ENCODE measurements around the gene CACNB2.

The CACNB2 gene

GRCh38 chr10:18140149-18140956 lies at the start of gene CACNB2:
CACNB2 (plus strand) TSS chr10:18140424.
- peak; percentile 60 for DNase-seq (ENCODE audit: low spot score)

- no peak for DNase-seq (ENCODE audit: low spot score)
Measured at GRCh38 chr10:18094332-18094731, 45.9 kb upstream of the CACNB2 start.

DNA sequence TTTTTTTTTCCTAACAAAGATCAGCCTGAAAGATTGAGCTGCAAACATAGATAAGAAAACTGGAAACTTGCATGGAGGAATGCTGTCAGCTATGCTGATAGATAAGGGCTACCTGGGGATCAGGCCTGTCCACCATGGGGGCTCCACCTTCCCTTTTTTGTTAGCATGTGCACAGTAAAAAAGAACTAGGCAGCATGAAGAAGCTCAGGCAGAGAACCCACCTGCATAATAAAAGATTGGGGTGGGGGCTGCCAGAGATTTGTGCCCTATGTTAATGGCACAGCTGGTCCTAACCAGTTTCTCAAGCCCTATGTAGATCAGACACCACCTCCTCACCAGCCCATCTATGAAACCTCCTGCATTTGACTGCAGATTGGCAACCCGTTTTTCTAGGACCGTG lies 45.4 kb upstream of the CACNB2 start:
- no peak for DNase-seq (ENCODE audit: low spot score)

GRCh38 chr10:18097524-18097923 lies 42.7 kb upstream of the CACNB2 start:
- no peak for DNase-seq (ENCODE audit: low spot score)

GRCh38 chr10:18098201-18098600 lies 42.0 kb upstream of the CACNB2 start:
- DNase-seq (ENCODE audit: low spot score): no peak

DNA sequence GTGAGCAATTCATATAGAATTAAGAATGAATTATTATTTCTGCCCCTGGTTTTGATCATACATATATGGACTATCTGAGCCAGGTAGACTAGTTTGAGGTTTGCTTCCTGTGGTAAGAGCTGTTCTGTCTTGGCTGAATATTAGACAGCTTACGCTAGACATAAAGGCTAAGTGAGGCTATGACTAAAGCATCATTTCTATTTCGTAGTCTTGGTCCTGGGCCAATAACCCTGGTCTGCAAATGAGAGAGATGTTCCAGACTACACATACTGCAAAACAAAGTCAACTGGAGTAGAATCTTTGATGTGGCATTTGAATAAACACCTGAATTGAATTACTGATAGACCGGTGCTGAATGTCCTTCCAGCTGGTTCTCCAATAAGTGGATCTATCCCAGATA lies 40.8 kb upstream of the CACNB2 start:
- DNase-seq (ENCODE audit: low spot score): no peak

DNA sequence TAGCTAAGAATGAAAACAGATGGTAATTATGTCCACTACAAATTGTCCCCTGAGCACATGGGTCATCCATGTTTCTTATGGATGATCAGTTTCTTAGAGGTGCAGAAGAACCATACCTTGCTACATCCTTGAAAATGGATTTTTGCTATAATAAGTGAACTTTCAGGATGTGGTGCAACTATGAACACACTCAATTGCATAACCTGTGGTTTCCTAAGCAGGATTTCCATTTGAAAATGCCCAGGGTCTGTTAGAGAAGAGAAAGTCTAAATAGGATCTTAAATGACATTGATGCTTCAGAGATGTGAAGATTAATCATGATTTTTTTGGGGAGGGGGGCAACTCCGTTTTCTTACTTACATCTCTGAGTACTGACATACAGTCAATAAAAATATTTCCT lies 39.6 kb upstream of the CACNB2 start:
- DNase-seq (ENCODE audit: low spot score): no peak

DNA sequence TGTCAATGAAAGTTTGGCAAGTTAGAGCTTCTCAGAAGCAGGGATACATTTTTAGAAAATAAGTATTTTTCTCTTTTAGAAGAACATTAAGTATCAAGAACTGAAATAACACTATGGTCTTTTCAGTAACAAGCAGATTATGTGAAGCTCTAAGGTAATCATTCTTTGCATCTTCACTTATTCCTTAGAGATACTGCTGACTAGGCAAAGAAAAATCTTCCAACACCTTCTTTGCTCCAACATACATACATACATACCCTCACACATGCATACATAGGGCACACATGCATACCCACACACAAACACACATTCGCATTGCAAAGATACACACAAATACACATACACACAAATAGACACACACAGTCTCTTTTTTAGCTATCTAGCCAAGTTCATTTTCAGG lies 37.8 kb upstream of the CACNB2 start:
- no peak for DNase-seq (ENCODE audit: low spot score)

- peak; percentile 47 for DNase-seq (ENCODE audit: low spot score)
Measured at GRCh38 chr10:18104223-18104872, 35.9 kb upstream of the CACNB2 start.

GRCh38 chr10:18109341-18109870 lies 30.8 kb upstream of the CACNB2 start:
- no peak for DNase-seq (ENCODE audit: low spot score)

GRCh38 chr10:18113881-18114280 lies 26.3 kb upstream of the CACNB2 start:
- DNase-seq (ENCODE audit: low spot score): no peak

DNA sequence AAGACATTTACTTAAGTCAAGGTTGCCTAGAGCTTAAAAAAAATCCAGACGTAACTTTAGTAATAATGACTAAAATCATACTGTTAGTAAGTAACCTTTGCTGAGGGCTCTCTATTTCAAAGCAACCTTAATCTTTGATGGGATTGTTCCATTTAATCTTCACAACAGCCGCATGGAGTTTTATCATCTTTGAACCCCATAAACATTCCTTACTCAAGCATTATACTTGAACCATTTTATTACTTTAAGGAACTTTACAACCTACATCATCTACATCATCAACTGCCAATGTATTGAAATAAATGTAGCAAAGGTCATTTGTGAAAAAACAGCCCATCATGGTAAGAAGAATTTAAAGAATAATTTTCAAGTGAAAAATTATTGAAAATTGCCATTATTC lies 22.9 kb upstream of the CACNB2 start:
- no peak for DNase-seq (ENCODE audit: low spot score)

DNA sequence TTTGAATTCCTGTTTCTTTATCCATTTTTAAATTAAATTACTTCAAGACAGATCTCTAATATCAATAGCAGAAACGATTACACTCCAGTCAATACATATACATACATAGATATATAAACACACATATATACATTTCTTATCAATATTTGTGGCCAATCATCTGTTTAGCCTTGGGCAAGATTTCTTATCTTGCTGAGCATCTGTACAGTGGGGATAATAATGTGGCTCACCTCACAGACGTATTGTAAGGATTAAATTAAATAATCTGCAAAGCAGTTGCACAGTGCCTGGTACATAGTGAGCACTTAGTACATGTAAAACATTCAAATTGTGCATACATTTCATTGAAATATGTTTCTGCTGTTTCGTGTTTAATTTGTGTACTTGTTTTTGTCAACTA lies 17.5 kb upstream of the CACNB2 start:
- DNase-seq (ENCODE audit: low spot score): no peak

DNA sequence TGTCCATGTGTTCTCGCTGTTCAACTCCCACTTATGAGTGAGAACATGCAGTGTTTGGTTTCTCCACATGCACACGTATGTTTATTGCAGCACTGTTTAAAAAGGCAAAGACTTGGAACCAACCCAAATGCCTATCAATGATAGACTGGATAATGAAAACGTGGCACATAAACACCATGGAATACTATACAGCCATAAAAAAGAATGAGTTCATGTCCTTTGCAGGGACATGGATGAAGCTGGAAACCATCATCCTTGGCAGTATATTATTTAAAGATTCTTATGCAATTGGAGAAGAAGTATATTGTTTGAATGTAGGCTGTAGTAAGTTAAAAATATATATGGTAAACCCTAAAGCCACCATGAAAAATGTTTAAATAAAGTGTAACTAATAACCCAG lies 7.2 kb upstream of the CACNB2 start:
- DNase-seq (ENCODE audit: low spot score): no peak

GRCh38 chr10:18134509-18134908 lies 5.7 kb upstream of the CACNB2 start:
- DNase-seq (ENCODE audit: low spot score): no peak

DNA sequence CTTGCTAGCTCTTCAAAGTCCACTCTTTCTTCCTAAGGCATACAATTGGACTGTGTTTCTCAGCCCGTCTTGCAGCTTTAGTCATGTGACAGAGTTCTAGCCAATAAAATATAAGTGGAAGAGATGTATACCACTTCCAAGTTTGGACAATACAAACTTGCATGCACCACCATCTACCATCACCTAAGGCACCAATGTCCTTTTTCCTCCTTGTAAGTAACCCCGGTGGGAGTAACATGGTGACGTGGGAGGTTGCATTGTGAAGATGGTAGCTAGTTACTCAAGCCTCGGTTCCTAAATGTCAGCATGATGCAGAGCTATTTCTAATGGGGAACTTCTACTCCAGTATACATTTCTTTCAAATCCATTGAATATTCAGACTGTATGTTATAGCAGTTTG lies 5.3 kb upstream of the CACNB2 start:
- DNase-seq (ENCODE audit: low spot score): no peak

- no peak for DNase-seq (ENCODE audit: low spot score)
Measured at GRCh38 chr10:18136073-18136791, 4.0 kb upstream of the CACNB2 start.

- DNase-seq (ENCODE audit: low spot score): no peak
Measured at GRCh38 chr10:18137111-18137510, 3.1 kb upstream of the CACNB2 start.

DNA sequence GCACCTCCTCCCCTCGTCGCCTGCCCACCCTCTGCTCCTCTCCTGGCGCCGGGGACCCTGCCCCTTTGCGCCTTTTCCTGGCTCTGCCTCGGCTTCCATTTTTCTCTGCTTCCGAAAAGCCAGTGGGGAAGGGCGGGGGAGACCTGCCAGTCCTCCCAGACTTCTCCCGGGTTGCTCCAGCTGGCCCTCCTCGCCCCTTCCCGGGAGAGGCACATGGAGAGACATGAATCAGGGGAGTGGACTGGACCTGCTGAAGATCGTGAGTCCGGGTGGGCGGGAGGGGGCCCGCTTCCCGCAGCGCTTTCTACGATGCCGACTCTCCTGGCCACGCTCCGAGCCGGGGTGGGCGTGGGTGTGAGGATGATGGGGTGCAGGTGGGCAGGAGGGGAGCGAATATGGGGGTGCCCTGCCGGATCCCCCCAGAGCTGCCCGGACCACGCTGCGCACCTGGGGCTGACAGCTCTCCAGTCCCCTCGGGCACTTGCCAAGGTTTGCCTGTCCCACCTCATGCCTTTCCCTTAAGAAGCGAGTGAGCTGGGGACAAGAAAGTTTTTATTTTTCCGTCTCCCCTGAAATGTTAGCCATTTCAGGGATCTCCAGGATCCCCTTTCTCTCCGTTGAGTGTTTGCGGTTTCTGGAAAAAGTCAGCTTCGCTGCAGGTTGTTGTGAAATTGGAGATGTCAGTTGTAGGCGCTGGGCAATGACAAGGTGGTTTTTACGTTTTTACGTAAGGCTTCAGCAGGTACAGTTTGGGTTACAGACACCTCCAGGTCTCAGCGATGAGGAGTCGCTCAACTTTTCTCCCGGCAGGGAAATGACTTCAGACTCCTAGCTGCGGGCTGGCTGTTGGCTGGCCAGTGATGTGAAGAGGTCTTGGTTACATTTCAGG lies 977 bp downstream of the CACNB2 start:
- DNase-seq (ENCODE audit: low spot score): peak; percentile 35

DNA sequence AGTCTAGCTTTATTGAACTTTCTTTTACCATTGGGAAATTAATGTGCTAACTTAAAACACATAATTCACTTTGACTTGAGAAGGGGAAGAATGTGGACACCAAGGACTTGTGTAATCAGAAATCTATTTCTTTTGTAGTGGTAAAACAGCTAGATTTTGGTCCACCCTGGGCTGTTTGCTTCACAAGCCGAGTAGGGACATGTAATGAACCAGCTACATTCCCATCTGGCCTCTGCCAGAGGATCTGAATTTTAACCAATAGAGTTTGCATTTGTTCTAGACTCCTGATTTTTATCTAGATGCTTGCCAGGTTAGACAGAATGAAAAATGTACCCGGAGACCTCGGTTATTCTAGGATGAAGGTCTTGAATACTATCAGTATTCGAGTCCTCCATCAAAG lies 1.9 kb downstream of the CACNB2 start:
- no peak for DNase-seq (ENCODE audit: low spot score)

DNA sequence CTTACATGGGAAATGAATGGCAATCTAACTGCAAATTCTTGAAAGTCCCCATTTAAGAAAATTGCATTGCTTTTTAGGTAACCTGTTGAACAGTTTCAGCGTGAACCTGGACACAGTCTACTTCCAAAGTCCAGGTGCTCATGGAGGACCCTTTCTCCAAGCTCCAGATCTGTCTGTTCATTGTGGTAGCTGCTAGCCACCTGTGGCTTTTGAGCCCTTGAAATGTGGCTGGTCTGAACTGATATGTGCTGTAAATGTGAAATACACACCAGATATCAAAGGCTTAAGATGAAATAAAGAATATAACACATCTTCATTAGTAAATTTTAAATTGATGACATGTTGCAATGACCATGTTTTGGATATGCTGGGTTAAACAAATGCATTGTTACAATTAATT lies 4.2 kb downstream of the CACNB2 start:
- DNase-seq (ENCODE audit: low spot score): no peak

DNA sequence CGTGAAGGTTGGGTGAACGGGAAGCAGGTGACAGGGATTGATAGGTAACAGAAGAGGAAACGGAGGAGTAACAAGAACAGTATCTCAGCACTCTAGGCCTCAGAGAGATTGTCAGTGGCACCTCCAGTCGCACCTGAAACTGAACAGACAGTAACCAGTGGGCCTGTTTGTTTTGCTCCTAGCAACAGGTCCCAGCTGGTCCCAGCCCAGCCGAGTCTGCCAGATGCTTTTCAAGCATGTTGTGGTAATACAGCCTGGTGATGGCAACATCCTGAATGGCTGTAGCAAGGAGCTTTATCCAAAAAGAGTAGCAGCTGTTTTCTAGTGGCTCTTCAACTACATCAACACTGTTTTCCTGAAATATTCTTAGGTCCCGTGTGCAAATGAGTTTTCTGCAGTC lies 4.7 kb downstream of the CACNB2 start:
- no peak for DNase-seq (ENCODE audit: low spot score)

All from iPS-NIHi11 (cell line).